Nasal cavity respiratory epithelium epithelial cell of viscerocranial mucosa (primary cell): ENCODE data around the gene USP5. TPM values are rescaled to one million over a fixed set of nuclear protein-coding genes. Genes with fewer than 3 reads are reported as not detected.

Experiments used
- total RNA-seq: library from RNA; depleted of rRNA; stranded (reverse); fragments of >200 nt; gene quantifications from 2 replicates; pipeline ENCODE4 v1.2.3, GENCODE V29; 2014

Gene USP5
- 44.8 and 68.4 TPM in 2 replicates for total RNA-seq

GRCh38 chr12:6851921-6852650 is at the start of gene USP5:
TSS of gene USP5 (plus strand) at chr12:6852150. CDS start at chr12:6852180, 30 bp downstream.

DNA sequence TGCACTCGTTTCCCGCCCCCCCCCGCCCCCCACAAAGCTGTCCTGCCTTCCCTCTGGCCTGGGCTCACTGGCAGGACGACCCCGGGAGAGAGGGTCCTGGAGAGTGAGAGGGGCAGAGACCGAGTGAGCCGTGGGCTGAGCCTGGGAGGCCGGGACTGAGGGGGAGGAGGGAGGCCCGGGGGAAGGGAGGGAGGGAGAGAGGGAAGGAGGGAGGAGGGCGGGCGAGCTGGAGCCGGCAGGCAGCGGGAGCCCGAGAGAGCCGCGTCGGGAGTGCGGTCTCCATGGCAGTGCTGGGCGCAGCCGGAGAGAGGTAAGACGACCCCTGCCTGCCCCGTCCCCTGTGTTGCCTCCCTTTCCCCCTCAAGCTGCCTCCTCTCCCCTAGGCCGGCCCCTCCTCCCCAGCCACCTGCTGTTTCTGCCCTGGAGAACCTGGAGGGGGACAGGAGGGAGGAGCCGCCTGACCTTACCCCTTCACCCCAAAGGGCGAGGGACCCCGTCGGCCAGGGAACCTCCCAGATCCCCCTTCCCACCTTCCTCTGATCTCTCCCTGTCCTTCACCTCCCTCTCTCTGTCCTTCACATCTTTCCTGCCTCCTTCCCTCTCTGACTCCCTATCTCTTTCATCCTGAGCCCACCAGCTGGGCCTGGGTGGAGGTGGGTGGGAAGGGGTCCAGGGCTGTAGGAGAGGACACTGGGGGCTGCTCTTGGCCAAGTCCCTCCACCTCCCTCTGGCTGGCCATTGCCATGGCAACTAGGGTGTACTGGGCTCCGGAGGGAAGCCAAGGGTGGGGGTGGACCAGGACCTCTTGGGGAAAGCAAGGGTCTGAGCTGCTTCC is 30.1 kb upstream of the USP5 start, which contains the start of gene GPR162:
GPR162 (plus strand) TSS at position 231 of the 835 bp plus-strand sequence. CDS start 2,078 bp downstream, outside the sequence.

DNA sequence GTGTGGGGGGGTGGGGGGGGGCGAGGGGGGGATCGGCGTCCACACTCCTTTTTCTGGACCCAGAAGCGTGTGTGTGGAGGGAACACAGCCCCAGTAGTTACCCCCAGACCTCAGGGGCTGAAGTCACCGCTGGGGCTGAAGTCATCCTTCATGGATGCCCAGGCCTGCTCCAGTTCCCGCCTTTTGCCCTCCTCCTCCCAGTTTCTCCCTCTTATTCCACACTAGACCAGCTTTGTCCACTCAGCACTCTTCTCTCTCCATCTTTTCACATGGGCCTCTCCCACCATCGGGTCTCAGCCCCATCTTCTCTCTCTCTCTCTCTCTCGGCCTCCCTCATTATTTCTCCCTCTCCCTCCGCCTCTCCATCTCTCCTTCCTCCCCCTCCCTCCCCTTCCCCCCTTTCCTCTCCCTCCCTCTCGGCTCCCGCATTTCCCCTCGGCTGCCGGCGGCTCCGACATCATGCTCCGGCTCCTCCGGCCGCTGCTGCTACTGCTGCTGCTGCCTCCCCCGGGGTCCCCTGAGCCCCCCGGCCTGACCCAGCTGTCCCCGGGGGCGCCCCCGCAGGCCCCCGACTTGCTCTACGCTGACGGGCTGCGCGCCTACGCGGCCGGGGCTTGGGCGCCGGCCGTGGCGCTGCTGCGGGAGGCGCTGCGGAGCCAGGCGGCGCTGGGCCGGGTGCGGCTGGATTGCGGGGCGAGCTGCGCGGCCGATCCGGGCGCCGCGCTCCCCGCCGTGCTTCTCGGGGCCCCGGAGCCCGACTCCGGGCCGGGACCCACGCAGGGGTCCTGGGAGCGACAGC is 23.8 kb upstream of the USP5 start, which contains the start of gene P3H3:
P3H3 (plus strand) TSS at position 426 of the 799 bp plus-strand sequence; CDS start at position 460, 34 bp downstream.

GRCh38 chr12:6840761-6841515 is 11.0 kb upstream of the USP5 start, which contains the start of gene GNB3:
TSS of gene GNB3 (plus strand) at chr12:6840925. CDS start at chr12:6841288, 363 bp downstream.

DNA sequence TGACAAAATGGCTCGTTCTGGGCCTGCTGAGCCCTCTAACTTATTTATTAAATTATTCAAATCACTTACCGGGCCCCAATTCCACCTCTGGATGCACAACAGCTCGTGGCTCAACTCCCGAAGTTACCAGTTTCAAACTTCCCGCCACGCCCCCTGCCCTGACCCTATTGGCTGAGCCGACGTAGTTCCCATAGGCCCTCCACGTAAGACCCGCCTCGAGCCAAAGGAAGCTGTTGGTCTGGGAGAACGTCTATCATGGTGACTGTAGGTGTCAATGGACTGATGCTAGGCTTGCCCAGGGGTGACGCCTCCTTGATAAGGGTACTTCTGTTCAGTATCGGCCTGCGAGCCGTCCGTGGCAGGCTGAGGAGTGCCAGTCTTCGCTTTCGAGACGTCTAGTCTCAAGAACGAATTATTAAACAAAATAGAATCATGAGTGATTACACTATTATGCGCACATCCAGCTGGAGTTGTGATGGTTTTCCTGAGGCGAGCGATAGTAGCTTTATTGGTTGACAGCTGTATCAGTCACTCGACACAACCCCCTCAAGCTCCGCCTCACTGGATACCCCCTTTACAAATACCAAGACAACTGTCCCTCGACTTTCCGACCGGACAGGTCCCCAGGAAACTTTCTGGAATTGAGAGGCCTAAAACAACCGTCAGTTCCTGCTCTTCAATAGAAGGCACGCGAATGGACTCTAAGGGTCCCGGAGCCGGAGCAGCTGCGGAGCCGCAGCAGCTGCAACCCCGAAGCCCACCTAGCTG is 613 bp upstream of the USP5 start, which contains the start of gene CDCA3:
CDCA3 (minus strand) TSS at position 134 of the 768 bp plus-strand sequence. CDS start 334 bp downstream, outside the sequence.

GRCh38 chr12:6867413-6868210 is 15.7 kb downstream of the USP5 start, which contains the start of gene TPI1:
TSS of gene TPI1 (plus strand) at chr12:6867531. CDS start at chr12:6867567, 36 bp downstream.

DNA sequence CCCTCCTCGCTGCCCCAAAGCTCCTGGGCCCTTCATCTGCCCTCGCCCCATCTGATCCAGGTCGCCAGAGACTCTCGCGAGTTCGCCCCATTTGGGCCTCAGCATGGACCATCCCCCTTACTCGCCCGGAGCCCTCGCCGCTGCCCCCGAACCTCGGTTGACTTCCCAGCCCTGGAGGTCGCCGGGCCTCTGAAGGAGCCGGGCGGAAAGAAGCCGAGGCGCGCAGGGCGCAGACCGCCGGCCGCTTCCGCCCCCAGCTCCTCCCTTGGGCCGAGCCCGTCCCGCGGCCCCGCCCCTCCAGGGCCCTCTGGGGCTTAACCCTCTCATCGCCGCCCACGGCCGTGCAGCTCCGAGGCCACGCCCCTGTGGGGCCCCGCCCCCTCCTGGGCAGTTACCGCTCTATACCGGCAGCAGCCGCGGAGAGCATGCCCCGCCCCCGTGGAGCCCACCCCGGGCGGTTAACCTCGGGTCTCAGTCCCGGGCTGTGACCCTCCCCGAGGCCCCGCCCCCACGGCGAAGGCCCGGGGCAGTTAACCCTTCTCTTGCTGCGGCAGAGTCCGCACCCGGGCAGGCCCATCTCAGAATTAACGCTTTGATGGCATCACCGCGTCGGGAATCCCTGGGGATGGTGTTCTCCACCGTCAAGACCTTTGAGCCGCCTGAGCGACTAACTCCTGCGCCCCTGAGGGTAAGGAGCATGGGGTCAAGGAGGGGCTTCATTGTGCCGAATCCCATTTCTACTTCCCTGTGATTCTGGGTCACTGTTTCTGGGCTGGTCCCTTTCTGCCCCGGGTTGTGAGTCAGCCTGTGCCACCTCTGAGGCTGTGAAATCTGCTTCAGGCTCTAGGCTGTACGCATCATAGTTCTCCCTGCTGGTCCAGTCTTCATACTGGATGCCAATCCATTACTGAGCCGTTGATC is 21.4 kb downstream of the USP5 start, which contains the start of gene SPSB2:
SPSB2 (minus strand) TSS at position 210 of the 921 bp plus-strand sequence. CDS start 402 bp downstream, outside the sequence.

GRCh38 chr12:6904280-6905276 is 52.6 kb downstream of the USP5 start, which contains the start of gene LRRC23:
TSS of gene LRRC23 (plus strand) at chr12:6904822. CDS start at chr12:6905634, 812 bp downstream.

DNA sequence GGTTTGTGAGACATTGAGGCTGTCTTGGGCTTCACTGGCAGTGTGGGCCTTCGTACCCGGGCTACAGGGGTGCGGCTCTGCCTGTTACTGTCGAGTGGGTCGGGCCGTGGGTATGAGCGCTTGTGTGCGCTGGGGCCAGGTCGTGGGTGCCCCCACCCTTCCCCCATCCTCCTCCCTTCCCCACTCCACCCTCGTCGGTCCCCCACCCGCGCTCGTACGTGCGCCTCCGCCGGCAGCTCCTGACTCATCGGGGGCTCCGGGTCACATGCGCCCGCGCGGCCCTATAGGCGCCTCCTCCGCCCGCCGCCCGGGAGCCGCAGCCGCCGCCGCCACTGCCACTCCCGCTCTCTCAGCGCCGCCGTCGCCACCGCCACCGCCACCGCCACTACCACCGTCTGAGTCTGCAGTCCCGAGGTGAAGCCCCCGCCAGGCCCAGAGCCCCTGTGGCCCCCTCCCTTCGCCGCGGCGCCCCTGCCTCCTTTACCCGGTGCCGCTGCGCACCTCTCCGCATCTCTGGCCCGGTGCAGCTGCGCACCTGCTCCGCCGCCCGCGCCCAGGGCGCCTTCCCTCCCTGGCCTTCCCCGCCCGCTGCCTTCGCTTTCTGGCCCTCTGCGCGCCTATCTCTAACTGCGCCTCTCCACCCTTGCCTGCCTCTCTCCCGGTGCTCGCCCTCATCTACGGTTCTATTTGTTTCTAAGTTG is 62.4 kb downstream of the USP5 start, which contains the start of gene ENO2:
ENO2 (plus strand) TSS at position 335 of the 701 bp plus-strand sequence. CDS start 1,253 bp downstream, outside the sequence.

Other genes starting within 250 kb of the USP5 start
- gene CHD4, start 244.8 kb upstream of the USP5 start, total RNA-seq = 132 and 213 TPM in 2 replicates
- gene LPAR5, start 216.2 kb upstream of the USP5 start, total RNA-seq = 2.7 and 5.1 TPM in 2 replicates
- 0.34 and 0.50 TPM in 2 replicates for gene ACRBP, start 204.7 kb upstream of the USP5 start, total RNA-seq
- 11.6 and 24.5 TPM in 2 replicates for gene ING4, start 189.0 kb upstream of the USP5 start, total RNA-seq
- 7.2 and 17.5 TPM in 2 replicates for gene ZNF384, start 162.8 kb upstream of the USP5 start, total RNA-seq
- not detected in 2 replicates for gene PIANP, start 151.3 kb upstream of the USP5 start, total RNA-seq
- 75.9 and 84.0 TPM in 2 replicates for gene COPS7A, start 128.1 kb upstream of the USP5 start, total RNA-seq
- 150 and 159 TPM in 2 replicates for gene MLF2, start 99.0 kb upstream of the USP5 start, total RNA-seq
- gene PTMS, start 85.8 kb upstream of the USP5 start, total RNA-seq = 16.7 and 50.8 TPM in 2 replicates
- gene LAG3, start 79.6 kb upstream of the USP5 start, total RNA-seq = 0.07 TPM in 1 of 2 replicates, not detected in the other
- 0.21 TPM in 1 of 2 replicates, not detected in the other for gene CD4, start 62.6 kb upstream of the USP5 start, total RNA-seq
- under 0.01 TPM in 1 of 2 replicates, not detected in the other for gene GPR162, start 30.3 kb upstream of the USP5 start, total RNA-seq
- gene P3H3, start 23.7 kb upstream of the USP5 start, total RNA-seq = 18.8 and 20.6 TPM in 2 replicates
- 0.34 and 0.78 TPM in 2 replicates for gene GNB3, start 11.2 kb upstream of the USP5 start, total RNA-seq
- gene CDCA3, start 864 bp upstream of the USP5 start, total RNA-seq = 0.57 and 0.68 TPM in 2 replicates
- gene TPI1, start 15.4 kb downstream of the USP5 start, total RNA-seq = 571 and 622 TPM in 2 replicates
- gene SPSB2, start 21.2 kb downstream of the USP5 start, total RNA-seq = 5.6 and 15.0 TPM in 2 replicates
- gene LRRC23, start 52.7 kb downstream of the USP5 start, total RNA-seq = 8.2 and 9.8 TPM in 2 replicates
- 3.1 and 14.0 TPM in 2 replicates for gene ENO2, start 62.4 kb downstream of the USP5 start, total RNA-seq
- 5.1 and 27.6 TPM in 2 replicates for gene ATN1, start 75.8 kb downstream of the USP5 start, total RNA-seq
- gene RNU7-1, start 91.7 kb downstream of the USP5 start, total RNA-seq = not detected in 2 replicates
- gene C12orf57, start 91.9 kb downstream of the USP5 start, total RNA-seq = 52.6 and 80.0 TPM in 2 replicates
- 12.3 and 17.4 TPM in 2 replicates for gene PTPN6, start 99.2 kb downstream of the USP5 start, total RNA-seq
- gene PHB2, start 118.5 kb downstream of the USP5 start, total RNA-seq = 63.6 and 112 TPM in 2 replicates
- gene EMG1, start 118.8 kb downstream of the USP5 start, total RNA-seq = 42.0 and 88.2 TPM in 2 replicates
- gene LPCAT3, start 166.3 kb downstream of the USP5 start, total RNA-seq = 10.6 and 21.0 TPM in 2 replicates
- gene C1S, start 208.6 kb downstream of the USP5 start, total RNA-seq = 3.1 and 66.9 TPM in 2 replicates
- gene C1R, start 240.3 kb downstream of the USP5 start, total RNA-seq = 2.1 and 50.6 TPM in 2 replicates